T-helper 2 cell treated with Interferon-gamma antibody and Interleukin-4, amounts not matched to agents 100 ng/mL and 5 ng/mL, for 36 hours (primary cell): ENCODE results near the gene RBL1. TPM values are rescaled to one million over a fixed set of nuclear protein-coding genes. Genes with fewer than 3 reads are reported as not detected.
"Not testable (repeated sequence)": the region's sequence is repeated elsewhere in the genome, so short reads cannot be mapped to it uniquely, and the experiment has no call there.

ENCODE experiments used
- intact Hi-C: fragments of 100-400 bp; cut with micrococcal nuclease; formaldehyde crosslinking; loops from one replicate; pipeline ENCODE4 v1.15.1; 2023
- total RNA-seq: library from RNA; stranded (reverse); gene quantifications from 2 replicates; pipeline ENCODE4 v1.2.3, GENCODE V29; 2022

The RBL1 gene
- total RNA-seq, 1 donor from 2014 or later, result 53.7 TPM

DNA sequence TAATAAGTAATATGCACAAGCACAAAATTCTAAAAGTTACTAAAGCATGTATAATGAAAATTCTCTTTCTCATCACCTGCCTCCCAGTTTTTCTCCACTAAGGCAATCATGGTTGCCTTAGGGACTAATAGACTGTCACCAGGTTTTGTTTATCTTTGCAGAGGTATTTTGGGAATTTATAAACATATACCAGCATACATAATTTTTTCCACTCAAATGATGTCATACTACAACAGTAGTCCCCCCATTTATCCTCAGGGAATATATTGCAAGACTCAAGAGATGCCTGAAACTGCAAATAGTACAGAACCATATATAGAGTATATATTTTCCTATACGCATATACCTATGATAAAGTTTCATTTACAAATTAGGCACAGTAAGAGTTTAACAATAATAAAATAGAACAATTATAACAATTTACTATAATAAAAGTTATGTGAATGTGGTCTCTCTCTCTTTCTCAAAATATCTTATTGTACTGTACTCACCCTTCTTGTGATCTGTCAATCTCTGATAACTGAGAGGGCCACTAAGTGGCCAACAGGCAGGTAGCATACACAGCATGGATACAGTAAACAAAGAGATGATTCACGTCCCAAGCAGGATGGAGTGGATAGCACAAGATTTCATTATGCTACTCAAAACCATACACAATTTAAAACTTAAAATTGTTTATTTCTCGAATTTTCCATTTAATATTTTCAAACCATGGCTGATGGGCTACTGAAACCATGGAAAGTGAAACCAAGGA, 19.7 kb downstream of the RBL1 start:
- intact Hi-C loops, result no loop called here

DNA sequence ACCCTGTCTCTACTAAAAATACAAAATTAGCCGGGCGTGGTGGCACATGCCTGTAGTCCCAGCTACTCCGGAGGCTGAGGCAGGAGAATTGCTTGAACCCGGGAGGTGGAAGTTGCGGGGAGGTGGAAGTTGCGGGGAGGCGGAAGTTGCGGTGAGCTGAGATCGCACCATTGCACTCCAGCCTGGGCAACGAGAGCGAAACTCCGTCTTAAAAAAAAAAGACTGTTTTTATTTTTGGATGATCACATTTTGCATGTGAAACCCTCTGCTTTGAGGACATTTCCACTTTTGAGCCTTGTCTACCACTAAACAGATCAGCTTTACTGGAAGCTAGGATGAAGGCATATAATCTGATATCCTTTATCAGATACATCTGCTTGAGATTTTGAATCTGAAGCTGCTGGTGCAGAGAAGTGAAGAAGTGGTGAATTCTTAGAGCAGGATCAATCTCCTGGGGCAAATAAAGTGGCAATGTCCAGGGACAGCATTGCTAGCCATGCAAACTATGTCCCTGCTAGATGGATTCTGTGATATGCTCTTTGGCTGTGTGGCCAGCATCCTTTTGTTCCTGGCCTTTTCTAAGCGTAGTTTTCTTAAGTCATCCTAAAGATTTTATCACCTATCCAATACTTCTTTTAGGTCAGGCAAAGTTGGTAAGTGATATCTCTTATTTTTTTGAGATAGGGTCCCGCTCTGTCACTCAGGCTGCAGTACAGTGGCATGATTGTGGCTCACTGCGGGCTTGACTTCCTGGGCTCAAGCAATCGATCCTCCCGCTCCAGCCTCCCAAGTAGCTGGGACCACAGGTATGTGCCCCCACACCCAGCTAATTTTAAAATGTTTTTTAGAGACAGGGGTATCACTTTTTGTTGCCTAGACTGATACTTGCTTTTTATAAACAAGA, 23.3 kb downstream of the RBL1 start:
- intact Hi-C loops, result no loop called here

DNA sequence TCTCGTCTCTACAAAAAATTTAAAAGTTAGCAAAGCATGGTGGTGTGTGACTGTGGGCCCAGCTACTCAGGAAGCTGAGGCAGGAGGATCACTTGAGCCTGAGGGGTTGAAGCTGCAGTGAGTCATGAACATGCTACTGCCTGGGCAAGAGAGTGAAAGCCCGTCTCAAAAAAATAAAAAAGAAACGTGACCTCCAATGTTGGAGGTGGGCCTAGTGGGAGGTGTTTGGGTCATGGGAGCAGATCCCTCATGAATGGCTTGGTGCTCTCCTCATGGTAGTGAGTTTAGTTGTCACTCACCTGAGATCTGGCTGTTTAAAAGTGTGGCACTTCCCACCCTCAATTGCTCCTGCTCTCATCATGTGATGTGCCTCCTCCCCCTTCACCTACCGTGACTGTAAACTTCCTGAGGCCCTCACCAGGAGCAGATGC, 24.3 kb downstream of the RBL1 start:
- intact Hi-C loops, result no loop called here

DNA sequence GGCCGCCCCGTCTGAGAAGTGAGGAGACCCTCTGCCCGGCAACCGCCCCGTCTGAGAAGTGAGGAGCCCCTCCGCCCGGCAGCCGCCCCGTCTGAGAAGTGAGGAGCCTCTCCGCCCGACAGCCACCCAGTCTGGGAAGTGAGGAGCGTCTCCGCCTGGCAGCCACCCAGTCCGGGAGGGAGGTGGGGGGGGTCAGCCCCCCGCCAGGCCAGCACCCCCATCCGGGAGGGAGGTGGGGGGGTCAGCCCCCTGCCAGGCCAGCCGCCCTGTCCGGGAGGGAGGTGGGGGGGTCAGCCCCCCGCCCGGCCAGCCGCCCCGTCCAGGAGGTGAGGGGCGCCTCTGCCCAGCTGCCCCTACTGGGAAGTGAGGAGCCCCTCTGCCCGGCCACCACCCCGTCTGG, 26.2 kb downstream of the RBL1 start:
- intact Hi-C loops, result not testable (repeated sequence)

DNA sequence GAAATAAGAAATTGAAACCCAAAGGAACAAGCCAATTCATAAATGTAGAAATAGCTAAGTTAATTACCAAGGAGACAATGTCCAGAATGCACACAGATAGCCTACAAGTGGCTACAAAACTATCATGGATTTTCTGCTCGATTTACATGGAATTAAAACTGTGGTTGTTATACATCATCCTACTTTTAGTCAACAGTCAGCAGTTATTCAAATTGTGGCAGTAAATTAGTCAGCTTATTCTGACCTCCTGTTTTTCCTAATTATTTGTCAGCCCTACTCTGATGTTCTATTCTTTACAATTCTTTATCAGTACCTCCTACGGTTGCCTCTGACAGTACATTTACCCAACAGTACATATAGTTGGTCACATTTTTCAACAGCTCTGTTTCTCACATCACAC, 29.6 kb downstream of the RBL1 start:
- intact Hi-C loops, result no loop called here

DNA sequence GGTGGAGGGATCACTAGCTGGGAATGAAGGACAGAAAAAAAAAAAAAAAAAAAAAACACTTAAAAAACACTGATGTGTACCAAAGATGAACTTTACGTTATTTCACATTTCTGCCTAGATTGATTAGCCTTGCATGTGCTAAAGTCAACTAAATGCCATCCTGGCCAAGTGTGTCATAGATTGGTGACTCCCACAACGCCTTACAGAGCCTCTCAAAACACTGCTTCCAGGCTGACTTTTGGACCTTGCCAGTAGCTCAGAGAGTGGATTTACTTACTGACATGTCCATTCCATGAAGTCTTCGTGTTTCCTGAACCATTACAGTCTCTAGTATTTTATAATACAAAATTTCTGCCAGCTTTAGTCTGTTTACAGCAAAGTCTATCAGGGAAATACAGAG, 40.5 kb downstream of the RBL1 start:
- intact Hi-C loops, result no loop called here

DNA sequence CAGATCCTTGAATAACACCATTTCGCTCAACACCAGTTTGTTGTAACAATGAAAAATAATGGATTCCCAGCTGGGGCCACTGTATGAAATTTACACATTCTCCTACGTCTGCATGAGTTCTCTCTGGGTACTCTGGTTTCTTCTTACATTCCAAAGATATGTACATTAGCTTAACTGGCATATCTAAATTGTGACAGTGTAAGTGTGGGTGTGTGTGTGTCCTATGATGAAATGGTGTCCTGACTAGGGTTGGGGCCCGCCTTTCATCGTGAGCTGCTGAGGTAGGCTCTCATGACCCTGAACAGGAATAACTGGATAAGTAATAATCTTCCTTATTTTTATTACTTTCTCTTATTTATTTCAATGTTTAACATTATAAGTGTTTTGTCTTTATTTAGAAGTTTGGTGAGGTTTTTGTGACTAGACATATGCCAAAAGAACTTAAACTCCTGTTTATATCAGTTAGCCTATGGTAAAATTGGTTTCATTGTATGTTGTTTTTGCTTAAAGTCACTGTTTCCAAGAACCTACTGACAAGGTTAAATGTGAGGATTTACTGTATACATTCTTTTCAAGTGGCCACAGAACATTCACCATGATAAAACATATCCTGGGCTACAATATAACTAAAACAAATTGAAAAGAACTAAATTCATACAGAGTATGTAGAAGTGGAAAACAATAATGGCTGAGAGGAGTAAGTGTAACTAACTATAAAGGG, 42.4 kb downstream of the RBL1 start:
- intact Hi-C loops, result no loop called here

DNA sequence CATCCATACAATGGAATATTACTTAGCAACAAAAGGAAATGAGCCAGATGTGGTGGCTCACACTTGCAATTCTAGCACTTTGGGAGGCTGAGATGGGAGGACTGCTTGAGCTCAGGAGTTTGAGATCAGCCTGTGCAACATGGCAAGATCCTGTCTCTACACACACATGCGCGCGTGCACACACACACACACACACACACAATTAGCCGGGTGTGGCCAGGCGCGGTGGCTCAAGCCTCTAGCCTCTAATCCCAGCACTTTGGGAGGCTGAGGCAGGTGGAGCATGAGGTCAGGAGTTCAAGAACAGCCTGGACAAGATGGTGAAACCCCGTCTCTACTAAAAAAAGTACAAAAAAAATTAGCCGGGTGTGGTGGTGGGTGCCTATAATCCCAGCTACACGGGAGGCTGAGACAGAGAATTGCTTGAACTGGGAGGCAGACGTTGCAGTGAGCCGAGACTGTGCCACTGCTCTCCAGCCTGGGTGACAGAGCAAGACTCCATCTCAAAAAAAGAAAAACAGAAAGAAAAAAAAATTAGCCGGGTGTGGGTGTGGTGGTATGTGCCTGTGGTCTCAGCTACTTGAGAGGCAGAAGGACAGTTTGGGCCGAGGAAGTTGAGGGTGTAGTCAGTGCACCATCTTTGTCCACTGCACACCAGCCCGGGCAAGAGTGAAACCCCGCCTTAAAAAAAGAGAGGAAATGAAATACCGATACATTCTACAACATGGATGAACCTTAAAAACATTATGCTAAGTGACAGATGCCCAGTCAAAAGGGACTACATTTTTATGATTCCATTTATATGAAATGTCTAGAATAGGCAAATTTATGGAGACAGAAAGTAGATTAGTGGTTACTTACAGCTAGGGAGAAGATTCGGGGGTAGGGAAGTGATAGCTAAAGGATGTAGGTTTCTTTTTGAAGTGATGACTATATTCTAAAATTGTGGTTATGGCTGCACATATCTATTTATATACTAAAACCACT, 52.5 kb downstream of the RBL1 start:
- intact Hi-C loops, result loop anchor here (1.0 kb wide), 3 partner anchors 28 to 92 kb away; partner anchors contain the start of genes RBL1 and SAMHD1

DNA sequence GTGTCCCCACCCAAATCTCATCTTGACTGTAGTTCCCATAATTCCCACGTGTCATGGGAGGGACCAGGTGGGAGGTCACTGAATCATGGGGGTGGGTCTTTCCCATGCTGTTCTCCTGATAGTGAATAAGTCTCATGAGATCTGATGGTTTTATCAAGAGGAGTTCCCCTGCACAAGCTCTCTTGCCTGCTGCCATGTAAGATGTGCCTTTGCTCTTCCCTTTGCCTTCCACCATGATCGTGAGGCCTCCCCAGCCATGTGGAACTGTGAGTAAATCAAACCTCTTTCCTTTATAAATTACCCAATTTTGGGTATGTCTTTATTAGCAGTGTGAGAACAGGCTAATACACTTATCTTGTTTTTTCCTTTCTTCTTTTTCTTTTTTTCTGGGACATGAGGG, 56.4 kb downstream of the RBL1 start:
- intact Hi-C loops, result not testable (repeated sequence)

DNA sequence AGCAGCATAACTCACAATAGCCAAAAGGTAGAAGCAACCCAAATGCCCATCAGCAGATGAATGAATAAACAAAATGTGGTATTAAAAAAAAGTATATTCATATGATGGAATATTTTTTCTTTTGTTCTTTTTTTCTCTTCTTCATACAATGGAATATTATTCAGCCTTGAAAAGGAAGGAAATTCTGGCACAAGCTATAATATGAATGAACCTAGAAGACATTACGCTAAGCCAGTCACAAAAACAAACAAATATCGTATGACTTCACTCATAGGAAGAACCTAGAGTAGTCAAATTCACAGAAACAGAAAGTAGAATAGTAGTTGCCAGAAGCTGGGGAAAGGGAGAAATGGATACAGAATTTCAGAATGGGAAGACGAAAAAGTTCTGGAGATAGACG, 63.7 kb downstream of the RBL1 start:
- intact Hi-C loops, result no loop called here

DNA sequence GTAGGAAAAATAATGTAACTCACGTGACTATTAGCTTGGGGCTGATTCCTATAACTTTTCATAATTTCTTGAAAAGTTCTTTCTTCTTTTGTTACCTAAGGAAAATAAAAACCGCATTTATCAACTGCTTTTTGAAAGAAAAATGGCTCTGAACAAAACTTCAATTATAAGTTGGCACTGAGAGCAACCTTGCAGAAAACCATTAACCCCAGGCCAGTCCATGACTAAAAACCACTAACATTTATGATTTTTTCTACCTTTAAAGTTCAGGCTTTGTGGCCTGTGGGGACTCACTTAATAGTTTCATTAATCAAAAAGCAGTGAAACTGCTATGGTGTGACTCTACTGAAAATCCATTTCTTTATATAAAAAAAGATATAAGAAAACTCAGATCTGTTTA, 75.2 kb downstream of the RBL1 start:
- intact Hi-C loops, result no loop called here

DNA sequence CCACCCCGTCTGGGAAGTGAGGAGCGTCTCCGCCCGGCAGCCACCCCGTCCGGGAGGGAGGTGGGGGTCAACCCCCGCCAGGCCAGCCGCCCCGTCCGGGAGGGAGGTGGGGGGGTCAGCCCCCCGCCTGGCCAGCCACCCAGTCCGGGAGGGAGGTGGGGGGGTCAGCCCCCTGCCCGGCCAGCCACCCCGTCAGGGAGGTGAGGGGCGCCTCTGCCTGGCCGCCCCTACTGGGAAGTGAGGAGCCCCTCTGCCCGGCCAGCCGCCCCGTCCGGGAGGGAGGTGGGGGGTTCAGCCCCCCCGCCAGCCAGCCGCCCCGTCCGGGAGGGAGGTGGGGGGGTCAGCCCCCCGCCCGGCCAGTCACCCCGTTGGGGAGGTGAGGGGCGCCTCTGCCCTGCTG, 83.2 kb downstream of the RBL1 start:
- intact Hi-C loops, result loop anchor here (10.0 kb wide), 1 partner anchor 162 kb away; the partner anchor contains the start of genes MROH8 and RPN2

DNA sequence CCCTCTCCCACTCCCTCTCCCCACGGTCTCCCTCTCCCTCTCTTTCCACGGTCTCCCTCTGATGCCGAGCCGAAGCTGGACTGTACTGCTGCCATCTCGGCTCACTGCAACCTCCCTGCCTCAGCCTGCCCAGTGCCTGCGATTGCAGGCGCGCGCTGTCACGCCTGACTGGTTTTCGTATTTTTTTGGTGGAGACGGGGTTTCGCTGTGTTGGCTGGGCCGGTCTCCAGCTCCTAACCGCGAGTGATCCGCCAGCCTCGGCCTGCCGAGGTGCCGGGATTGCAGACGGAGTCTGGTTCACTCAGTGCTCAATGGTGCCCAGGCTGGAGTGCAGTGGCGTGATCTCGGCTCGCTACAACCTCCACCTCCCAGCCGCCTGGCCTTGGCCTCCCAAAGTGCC, 83.9 kb downstream of the RBL1 start:
- intact Hi-C loops, result loop anchor here (10.0 kb wide), 1 partner anchor 163 kb away; the partner anchor contains the start of genes MROH8 and RPN2

DNA sequence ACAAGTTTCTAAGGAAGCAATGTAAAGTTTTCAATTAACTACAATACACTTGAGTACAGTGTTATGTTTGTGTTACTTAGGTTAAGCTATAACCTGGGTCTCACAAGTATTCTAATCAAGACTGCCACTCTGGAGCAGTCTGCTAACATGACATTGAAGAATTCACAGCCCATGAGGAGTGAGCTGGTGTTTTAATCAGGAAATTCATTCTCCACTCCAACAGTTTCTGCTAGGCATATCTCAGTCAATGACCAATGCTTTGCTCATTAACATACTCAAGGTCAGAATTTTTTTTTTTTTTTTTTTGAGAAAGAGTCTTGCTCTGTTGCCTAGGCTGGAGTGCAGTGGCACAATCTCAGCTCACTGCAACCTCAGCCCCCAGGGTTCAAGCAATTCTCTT, 84.7 kb downstream of the RBL1 start:
- intact Hi-C loops, result loop anchor here (10.0 kb wide), 1 partner anchor 164 kb away; the partner anchor contains the start of genes MROH8 and RPN2

DNA sequence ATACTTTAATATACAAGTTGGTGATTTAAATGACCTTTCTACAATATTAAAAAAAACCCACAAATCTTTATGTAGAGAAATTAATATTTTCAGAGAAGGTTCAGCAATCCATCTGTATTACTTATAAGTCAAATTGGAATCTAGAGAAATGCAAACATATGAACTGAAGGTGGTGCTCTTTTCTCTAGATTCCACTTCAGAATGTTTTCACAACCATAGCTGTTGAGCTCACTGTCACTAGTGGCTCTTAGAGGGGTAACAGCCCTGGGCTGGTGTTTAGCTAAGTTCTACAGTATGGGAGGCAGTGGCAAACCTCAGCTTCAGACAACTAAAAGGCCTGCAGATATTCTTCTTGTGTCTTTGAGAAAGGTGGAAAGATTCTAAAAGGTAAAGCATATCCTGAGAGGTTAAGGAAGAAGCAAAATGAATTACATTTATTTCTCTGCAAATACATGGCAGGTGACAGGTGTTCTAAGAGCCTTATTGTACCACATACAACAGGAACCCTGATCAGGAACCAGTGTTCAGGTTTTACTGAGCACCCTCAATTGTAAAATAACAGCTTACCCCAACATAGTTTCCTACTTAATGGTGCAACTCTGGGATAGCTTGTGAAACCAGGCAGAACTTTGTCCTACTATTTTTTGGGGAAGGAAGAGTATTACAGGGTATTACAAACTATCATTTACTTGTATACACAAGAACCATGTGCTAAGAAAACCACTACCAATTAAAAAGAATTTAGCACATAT, 87.7 kb downstream of the RBL1 start:
- intact Hi-C loops, result loop anchor here (2.0 to 5.0 kb wide), 2 partner anchors 73 to 89 kb away; partner anchors contain the start of gene RBL1

DNA sequence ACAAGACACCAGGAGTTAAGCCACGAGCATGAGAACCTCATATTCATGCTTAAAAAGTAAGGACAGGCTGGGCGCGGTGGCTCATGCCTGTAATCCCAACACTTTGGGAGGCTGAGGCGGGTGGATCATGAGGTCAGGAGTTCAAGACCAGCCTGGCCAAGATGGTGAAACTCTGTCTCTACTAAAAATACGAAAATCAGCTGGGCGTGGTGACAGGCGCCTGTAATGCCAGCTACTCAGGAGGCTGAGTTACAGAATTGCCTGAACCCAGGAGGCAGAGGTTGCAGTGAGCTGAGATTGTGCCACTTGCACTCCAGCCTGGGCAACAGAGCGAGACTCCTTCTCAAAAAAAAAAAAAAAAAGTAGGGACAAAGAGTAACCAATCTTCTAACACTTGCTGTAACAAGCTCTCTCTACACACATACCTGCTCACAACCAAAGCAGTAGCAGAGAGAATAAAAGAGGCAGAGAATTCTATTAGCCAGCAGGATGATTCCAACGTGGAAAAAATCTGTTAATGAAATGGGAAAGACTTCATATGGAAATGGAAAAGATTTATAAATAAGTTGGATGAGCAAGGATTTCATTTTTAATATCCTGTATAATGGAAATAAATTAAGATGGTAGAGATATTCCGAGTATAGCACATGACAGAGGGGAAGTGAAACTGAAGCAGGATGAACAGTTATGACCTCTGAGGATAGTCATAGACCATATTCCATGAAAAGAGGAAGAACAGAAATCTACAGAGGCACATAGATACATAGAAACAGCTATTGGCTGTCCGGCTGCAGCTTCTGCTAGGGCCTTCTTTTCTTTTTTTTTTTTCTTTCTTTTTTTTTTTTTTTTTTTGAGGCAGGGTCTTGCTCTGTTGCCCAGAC, 90.5 kb downstream of the RBL1 start:
- intact Hi-C loops, result loop anchor here (5.0 kb wide), 1 partner anchor 92 kb away; the partner anchor contains the start of gene RBL1

DNA sequence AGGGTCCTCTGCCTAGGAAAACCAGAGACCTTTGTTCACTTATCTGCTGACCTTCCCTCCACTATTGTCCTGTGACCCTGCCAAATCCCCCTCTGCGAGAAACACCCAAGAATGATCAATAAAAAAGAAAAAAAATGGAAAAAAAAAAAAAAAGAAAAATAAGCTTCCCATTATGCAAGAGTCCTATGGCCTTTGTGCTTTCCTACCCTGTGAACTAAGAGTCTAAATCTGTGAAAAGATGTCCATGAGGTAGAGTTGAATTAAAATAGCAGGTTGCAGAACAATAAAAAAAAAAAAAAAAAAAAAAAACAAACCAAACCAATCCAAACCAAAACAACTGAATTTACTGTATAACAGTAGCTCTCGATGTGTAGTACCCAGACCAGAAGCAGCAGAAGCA, 94.2 kb downstream of the RBL1 start:
- intact Hi-C loops, result not testable (repeated sequence)

DNA sequence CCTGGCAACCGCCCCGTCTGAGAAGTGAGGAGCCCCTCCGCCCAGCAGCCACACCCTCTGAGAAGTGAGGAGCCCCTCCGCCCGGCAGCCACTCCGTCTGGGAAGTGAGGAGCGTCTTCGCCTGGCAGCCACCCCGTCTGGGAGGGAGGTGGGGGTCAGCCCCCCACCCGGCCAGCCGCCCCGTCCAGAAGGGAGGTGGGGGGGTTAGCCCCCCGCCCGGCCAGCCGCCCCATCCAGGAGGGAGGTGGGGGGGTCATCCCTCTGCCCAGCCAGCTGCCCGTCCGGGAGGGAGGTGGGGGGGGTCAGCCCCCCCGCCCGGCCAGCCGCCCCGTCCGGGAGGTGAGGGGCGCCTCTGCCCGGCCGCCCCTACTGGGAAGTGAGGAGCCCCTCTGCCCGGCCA, 95.6 kb downstream of the RBL1 start:
- intact Hi-C loops, result not testable (repeated sequence)
